HG03025 (cell line): ENCODE results near the gene WDR93.
"Not testable (repeated sequence)": the region's sequence is repeated elsewhere in the genome, so short reads cannot be mapped to it uniquely, and the experiment has no call there.

Source experiments
- ATAC-seq: cut with Tn5 transposase; IDR thresholded peaks from one replicate; pipeline ENCODE4 v1.9.1; 2021; ENCODE audit warnings: mild to moderate bottlenecking, moderate library complexity; ENCODE audit not compliant: unreplicated experiment, low FRiP score

WDR93 gene

DNA sequence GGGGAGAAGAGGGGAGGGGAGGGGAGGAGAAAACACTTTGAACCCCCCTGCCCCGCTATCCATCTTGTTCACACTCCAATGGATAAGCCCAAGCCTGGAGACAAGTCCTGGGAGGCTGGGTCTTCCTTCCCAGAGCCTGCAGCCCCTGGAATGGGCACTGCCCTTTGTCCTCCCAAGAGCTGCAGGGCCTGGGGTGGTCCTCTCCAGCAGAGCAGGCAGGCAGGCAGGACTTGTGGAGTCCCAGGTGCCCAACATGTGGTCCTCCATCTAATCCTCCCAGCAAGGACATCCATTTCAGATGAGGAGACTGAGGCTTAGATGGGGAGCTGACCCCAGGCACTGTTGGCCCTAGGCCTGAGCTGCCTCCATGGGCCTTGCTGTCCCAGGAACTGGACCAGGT, 75.1 kb downstream of the WDR93 start:
- ATAC-seq, result no peak

DNA sequence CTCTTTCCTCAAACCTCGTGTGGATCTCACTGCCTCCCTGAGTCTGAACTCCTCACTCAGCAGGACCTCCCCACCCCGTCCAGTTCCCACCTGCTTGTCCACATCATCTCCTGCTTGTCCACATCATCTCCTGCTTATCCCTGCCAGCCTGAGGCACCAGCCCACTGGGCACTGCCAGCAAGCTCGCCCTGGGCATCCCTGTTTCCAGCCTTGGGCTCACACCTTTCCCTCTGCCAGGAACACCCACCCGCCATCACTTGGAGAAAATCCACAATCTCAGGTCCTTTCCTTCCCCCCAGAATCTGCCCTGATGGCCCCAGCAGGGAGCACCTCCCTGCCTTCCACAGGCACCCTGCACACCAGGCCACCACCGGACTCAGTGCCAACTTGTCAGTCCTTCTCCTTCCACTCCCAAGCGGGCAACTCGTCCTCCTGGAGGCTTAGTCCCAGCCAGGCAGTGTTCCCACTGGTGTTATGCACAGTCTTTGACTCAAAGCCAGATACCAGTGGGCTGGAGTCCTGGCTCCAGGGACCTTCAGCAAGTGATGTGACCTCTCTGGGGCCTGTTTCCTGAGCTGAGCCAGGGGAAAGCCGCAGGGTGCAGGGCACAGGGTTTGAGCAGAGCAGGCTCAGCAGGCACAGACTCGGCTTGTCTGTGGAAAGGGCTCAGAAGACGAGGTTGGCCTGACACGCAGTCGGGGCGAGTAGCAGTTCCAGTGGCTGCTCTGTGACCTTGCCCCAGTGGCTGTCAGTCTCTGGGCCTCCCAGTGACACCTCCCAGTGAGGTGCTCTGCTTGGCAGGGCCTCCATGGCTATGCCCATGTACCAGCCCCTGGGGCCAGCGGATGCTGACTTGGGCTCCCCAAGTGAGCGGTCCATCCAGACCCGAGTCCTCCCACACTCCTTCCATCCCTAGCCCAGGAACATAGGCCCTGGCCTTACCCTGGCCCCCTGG, 76.0 kb downstream of the WDR93 start:
- no peak for ATAC-seq

DNA sequence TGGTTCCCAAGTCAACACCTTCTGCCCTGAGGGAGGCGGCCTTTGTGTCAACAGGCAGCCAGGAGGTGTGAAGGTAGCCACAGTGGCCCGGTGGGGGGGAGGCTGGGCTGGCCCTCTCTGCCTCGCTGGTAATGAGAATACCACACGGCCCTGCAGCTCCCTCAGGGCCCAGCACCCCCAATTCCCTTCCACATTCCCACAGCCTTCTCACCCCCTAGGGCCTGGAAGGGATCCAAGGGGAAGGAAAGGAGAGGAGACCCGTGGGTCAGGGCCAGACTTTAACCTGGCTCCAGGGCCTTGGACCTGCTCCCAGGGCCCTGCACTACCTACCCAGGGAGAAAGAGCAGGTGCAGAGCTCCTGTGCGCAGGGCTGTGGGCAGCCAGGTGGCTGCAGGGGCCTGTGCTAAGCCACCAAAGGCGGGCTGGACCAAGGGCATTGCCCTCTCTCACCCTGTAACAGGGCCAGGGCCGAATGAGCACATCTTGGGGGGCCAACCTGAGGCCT, 76.9 kb downstream of the WDR93 start:
- ATAC-seq, result no peak

DNA sequence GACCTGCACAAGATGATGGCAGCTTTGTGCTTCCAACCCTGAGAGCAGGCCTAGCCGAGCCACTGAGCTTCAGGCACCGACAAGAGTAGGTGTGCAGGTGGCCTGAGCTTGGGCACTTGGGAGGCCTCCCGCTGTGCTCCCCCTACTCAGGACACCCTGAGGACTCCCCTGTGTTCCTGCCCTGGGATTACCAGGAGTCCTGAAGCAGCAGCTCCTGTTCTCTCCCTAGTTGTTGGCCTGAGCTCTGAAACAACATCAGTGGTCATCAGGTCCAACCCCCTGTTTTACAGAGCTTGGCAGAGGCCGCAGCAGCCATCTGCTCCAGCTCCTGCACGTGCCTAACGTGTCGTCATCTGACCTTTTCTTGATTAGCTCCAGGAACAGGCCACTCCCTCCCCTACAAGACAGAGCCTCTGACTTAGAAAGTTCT, 77.5 kb downstream of the WDR93 start:
- ATAC-seq, result no peak

DNA sequence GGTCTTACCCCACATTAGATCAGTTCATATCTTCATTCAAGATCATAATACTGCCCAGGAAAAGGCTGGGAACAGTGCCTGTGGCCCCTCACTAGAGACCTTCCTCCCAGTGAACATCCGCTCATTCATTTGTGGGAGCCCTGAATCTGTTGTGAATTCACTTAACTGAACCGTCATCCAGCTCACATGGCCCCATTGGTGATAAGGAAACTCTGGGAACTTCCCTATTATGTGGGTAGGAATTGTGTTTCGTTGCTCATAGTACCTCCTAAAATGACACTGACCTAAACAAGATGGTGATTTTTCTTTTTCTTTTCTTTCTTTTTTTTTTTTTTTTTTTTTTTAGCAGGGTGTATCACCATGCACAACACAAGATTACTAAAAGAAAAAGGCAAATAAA, 78.8 kb downstream of the WDR93 start:
- ATAC-seq, result no peak

DNA sequence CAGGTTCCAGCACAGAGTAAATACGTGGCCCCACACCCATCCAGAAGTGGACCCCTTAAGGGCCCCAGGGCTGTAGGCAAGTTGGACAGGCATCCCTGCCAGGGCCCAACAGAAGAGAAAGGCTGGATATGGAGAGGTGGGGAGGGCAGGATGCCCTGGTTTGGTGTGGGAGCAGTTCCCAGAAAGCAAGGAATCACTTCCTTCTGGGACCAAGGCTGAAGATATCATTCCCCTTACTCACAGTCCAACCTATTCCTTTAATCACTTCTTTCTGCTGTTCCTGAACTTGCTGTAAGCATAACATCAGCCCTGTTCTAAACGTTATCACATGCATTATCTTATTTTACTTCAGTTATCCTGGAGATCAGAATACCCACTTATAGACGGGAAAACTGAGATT, 79.4 kb downstream of the WDR93 start:
- ATAC-seq, result no peak

DNA sequence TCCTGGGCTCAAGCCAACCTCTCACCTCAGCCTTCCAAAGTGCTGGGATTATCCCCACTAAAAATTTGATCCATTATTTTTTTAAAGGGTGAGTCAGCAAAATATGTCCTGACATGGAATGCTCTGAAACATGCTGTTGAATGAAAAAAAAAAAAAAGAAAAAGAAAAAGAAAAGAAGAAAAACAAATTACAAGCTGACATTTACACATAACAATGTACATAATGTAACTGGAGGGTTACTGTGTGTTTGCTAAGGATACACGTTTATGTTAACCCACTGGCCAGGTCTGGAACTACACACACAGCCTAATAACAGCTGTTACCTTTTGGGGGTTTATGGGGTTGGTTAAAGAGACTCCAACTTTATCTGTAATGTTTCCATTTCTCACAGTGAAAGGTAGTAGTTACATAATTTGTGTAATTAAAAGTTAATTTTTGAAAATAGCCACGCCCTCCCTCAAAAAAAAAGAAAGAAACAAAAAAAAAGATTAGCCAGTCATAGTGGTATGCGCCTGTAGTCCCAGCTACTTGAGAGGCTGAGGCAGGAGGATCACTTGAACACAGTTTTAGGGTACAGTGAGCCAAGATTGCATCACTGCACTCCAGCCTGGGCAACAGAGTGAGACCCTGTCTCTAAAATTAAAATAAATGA, 82.4 kb downstream of the WDR93 start:
- no peak for ATAC-seq

DNA sequence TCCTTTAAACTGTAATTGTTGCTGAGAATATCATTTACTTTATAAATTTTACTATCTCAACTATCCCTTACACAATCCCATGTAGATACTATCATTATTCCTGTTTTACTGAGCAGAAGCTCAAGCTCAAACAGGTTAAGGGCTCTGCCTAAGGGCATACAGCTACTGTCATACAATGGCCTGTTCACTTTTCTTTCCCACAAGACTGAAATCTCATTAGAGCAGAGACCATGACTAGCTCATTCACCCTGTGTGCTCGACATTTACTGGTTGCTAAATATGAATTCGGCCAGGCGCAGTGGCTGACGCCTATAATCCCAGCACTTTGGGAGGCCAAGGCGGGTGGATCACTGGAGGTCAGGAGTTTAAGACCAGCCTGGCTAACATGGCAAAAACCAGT, 83.9 kb downstream of the WDR93 start:
- ATAC-seq, result no peak

DNA sequence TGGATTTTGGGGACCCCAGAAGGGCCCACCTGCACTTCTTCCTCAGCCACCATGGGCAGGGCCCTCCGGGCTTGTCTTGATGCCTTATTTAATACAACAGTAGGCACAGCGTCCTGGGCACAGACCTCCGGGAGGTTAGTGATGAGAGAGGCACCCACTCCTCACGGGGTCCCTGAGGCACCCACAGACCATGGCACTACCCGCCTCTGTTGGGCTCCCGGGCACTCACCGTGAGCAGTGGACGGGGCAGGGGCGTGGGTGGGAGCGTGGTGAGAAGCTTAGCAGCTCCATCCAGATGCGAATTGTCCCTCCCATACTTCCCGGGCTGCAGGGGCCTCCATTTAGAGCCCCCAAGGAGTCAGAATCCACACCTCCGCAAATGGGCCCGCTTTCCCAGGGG, 85.2 kb downstream of the WDR93 start:
- no peak for ATAC-seq

DNA sequence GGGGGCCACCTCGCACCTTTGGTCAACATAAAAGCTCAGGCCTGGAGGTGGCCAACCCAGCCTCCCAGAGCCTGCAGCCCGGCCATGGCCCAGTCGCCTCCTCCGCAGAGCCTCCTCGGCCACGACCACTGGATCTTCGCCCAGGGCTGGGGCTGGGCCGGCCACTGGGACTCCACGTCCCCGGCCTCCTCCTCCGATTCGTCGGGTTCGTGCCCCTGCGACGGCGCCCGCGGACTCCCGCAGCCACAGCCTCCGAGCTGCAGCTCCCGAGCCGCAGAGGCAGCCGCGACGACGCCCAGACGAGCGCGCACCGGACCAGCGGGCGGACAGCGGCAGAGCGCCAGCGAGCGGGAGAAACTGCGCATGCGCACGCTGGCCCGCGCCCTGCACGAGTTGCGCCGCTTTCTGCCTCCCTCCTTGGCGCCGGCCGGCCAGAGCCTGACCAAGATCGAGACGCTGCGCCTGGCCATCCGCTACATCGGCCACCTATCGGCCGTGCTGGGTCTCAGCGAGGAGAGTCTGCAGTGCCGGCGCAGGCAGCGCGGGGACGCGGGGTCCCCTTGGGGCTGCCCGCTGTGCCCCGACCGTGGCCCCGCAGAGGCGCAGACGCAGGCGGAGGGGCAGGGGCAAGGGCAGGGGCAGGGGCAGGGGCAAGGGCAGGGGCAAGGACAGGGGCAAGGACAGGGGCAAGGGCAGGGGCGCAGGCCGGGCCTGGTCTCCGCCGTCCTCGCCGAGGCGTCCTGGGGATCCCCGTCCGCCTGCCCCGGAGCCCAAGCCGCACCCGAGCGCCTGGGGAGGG, 85.9 kb downstream of the WDR93 start, which contains the start of gene MESP2:
Gene MESP2, plus strand, starts transcription at position 59 of the 799 bp plus-strand sequence. Its CDS starts 26 bp downstream, at position 85.
- ATAC-seq, result no peak

DNA sequence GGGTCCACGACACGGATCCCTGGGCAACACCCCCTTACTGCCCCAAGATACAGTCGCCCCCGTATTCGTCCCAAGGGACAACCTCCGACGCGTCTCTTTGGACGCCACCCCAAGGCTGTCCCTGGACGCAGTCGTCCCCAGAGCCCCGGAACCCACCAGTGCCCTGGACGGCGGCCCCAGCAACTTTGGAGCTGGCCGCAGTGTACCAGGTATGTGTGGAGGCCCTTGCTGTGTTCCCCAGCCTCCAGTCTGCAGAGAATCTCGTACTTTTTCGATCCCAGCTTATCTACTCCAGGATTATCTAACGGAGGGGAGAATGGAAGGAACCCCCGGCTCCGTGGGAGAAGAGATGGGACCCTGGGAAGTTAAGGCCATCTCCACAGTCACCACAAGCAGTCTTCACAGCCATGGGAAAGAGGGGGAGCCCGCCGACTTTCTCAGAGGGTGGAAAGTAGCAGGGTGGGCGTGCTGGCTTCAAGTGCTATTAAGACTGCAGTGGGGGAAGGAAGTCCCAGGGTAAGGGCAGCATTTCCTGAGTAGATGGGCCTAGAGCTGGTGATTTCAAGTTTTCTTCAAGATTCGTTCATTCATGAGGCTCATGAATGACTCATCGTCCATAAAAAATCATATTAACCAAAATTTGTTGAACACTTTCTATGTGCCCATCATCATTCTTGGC, 86.6 kb downstream of the WDR93 start:
- ATAC-seq, result no peak

DNA sequence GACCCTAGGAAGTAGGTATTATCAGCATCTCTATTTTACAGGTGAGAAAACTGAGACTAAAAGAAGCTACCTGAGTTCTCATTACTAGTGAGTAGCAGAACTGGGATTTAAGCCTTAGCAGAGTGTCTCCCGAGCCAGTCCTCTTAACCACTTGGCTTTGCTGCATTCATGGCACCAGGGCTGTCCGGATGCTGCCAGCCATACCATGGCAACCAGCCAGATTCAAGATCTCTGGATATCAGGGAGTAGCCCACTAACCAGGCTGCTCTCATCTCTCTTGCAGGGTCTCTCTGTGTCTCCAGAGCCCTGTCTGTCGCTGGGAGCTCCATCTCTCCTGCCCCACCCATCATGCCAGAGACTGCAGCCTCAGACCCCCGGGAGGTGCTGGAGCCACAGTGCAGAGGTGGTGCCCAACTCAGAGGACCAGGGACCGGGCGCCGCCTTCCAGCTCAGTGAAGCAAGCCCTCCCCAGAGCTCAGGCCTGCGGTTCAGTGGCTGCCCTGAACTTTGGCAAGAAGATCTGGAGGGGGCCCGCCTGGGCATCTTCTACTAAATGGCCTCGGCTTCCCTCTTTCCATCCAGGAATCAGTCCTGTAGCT, 87.3 kb downstream of the WDR93 start:
- no peak for ATAC-seq

DNA sequence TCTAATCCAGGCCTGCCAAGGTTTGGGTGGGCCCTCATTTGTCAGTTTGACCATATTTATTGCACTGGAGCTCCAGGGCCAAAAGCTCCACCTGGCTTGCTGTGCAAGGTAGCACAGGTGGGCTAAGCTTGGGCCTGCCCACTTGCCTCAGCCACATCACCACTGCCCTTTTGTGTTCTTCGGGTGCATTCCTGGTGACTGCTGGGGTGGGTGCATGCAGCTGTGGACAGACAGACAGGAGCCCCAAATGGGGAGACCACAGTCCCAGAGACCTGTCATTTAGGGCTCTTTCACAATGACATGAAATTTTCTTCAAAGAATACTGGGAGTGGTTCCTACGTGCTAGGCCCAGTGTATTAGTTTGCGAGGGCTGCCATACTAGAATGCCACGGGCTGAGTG, 88.2 kb downstream of the WDR93 start:
- ATAC-seq, result no peak

DNA sequence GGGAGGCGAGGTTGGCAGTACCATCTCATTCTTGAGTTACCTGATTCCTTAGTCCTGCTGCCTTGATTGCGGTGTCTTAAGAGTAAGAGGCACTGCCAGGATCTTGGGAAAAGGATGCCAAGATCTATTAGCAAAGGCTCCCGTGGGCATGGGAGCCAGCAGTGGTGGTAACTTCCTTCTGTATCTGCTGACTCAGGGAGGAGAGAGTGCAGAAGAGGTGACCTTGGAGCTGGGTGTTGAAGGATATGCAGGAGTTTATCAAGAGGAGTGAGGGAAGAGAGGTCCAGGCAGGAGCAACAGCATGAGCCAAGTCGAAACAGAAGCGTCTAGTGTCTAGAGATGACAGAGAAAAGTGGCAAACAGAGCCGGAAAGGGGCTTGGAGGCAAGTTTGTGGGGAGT, 90.0 kb downstream of the WDR93 start:
- no peak for ATAC-seq

DNA sequence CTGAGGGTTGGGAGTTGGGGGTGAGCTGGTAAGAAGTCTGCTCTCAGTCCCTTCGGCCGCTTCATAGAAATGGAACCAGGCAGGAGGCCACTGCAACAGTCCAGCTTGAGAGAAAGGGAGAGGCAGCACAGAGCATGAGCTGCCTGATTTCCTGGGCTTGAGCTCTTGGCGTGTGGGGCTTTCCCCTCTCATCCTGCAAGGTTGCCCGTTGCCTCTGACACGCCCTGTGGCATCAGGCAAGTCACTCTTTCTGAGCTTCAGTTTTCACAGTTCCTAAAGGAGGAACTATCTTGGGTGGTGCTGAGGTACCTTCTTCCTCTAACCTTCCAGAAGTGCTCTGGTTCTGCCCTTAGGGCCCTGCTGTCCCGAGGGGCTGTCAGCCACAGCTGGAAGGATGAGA, 90.4 kb downstream of the WDR93 start:
- no peak for ATAC-seq

DNA sequence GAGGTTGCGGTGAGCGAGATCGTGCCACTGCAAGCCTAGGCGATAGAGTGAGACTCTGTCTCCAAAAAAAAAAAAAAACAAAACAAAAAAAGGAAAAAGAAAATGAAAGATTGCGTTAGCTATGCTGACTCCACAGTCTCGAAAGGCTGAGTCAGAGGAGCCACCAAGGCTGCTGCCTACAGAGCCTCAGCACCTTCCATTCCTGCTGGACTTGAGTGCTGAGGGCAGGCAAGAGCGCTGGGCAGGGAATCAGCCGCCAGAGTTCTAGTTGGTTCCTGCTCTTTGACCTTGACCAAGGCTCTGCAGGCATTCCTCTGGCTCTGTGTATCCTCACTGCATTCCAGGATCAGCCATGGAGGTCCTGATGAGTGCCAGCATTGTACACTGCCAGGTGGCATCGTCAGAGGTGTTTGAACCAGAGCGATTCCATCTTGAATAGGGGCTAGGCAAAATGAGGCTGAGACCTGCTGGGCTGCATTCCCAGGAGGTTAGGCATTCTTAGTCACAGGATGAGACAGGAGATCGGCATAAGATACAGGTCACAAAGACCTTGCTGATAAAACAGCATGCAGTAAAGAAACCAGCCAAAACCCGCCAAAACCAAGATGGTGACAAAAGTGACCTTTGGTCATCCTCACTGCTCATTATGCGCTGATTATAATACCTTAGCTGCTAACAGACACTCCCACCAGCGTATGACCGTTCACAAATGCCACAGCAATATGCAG, 91.4 kb downstream of the WDR93 start:
- no peak for ATAC-seq

DNA sequence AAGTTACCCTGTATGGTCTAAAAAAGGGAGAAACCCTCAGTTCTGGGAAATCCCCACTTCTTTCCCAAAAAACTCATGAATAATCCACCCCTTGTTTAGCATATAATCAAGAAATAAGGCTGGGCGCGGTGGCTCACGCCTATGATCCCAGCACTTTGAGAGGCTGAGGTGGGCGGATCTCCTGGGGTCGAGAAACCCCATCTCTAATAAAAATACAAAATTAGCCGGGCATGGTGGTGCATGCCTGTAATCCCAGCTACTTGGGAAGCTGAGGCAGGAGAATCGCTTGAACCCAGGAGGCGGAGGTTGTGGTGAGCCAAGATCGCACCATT, 92.0 kb downstream of the WDR93 start:
- ATAC-seq, result not testable (repeated sequence)

DNA sequence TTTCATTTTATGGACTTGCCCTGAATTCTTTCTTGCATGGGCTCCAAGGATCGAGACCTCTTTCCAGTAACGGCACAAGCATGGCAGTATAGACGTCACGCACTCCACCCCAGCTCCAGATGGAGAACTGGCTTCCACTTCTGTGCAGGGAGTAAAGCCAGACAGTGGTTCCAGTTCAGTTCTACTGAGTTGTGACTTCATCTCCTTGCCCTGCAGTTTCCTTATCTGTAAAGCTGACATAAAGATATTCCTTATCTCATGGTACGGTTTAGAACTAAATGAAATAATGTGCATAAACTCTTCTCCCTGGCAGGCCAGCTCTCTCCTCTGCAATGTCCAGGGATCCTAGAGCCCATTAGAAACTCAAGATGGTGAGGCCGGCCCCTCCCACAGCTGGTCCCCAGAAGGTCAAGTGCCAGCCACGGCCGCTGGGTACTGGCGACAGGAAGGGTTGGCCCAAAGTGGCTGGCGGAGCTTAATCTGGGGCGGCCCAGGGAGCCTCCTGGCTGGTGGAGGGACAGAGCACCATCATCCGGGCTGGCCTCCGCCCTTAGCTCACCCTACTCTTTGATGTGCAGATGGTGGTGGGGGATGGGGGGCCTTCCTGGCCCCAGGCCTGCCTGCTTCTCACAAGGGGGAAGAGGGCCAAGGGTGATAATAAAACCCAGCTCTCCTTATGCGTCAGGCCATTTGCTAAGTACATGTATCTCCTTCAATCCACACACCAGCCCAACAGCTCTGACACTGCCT, 92.7 kb downstream of the WDR93 start:
- ATAC-seq, result no peak
